GM10266 (cell line): ENCODE measurements around the gene MRC2.

Experiments
- DNase-seq: peaks from one replicate; pipeline ENCODE4 v3.0.0; 2012; ENCODE audit errors: extremely low spot score
- TF ChIP-seq, protein P1 (sequence below): IDR thresholded peaks from 2 replicates; pipeline ENCODE4 v1.5.1; 2012; ENCODE audit warnings: mild to moderate bottlenecking, low read depth; ENCODE audit not compliant: control insufficient read depth, insufficient read depth; ENCODE audit errors: missing control alignments

Gene MRC2

DNA sequence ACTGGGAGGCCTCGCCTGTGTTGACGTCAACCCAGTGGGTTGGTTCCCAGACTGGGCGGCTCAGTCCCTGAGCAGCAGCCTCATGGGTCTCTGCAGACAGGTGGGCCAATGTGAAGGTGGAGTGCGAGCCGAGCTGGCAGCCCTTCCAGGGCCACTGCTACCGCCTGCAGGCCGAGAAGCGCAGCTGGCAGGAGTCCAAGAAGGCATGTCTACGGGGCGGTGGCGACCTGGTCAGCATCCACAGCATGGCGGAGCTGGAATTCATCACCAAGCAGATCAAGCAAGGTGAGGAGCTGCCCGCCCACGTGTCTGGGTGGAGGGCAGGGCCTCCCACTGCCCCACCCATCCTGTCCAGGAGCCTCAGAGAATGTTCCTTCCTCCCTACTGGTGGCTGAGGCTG, 44.1 kb downstream of the MRC2 start:
- DNase-seq = no peak
- TF ChIP-seq, protein P1, sequence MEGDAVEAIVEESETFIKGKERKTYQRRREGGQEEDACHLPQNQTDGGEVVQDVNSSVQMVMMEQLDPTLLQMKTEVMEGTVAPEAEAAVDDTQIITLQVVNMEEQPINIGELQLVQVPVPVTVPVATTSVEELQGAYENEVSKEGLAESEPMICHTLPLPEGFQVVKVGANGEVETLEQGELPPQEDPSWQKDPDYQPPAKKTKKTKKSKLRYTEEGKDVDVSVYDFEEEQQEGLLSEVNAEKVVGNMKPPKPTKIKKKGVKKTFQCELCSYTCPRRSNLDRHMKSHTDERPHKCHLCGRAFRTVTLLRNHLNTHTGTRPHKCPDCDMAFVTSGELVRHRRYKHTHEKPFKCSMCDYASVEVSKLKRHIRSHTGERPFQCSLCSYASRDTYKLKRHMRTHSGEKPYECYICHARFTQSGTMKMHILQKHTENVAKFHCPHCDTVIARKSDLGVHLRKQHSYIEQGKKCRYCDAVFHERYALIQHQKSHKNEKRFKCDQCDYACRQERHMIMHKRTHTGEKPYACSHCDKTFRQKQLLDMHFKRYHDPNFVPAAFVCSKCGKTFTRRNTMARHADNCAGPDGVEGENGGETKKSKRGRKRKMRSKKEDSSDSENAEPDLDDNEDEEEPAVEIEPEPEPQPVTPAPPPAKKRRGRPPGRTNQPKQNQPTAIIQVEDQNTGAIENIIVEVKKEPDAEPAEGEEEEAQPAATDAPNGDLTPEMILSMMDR = no peak

DNA sequence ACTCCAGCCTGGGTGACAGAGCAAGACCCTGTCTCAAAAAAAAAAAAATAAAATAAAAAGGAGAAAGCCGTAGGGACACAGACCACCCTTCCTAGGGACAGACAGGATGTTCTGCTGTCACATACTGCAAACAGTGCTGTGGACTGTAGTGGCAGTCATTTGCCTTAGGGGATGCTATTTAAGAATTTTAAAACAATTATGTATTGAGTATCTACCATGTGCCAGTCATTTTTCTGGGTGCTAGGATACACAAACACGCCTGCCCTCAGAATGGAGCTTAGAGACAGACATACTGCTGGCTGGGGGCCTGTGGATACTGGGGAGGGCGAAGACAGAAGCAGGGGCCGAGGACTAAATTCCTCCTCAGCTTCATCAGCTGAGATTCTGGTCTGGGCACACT, 45.5 kb downstream of the MRC2 start:
- TF ChIP-seq, protein P1 = no peak

DNA sequence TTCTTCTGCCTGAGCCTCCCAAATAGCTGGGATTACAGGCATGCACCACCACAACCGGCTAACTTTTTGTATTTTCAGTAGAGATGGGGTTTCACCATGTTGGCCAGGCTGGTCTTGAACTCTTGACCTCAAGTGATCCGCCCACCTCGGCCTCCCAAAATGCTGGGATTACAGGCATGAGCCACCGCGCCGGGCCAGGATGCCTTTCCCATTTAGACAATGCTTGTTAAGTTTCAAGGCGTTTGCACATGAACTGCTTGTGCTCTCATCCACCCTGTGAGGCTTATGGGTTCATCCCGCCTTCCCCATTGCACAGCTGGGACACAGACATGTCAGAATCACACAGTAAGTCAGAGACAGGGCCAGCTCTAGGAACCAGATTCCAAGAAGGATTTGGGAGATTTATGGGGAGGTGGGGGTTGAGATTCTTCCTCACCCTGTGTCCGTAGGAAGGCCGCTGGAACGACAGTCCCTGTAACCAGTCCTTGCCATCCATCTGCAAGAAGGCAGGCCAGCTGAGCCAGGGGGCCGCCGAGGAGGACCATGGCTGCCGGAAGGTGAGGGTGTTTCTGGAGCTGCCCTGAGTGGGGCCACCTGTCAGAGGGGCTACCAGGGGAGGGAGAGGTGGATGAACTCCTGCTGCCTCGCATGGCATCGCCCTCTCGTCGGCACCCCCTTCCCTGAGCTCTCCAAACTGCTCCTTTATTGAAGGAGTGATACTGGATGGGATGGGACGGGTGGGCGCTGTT, 46.3 kb downstream of the MRC2 start:
- DNase-seq = no peak
- TF ChIP-seq, protein P1 = no peak

More for the DNA sequence above, 45.5 kb downstream of the MRC2 start:
- no peak for DNase-seq

DNA sequence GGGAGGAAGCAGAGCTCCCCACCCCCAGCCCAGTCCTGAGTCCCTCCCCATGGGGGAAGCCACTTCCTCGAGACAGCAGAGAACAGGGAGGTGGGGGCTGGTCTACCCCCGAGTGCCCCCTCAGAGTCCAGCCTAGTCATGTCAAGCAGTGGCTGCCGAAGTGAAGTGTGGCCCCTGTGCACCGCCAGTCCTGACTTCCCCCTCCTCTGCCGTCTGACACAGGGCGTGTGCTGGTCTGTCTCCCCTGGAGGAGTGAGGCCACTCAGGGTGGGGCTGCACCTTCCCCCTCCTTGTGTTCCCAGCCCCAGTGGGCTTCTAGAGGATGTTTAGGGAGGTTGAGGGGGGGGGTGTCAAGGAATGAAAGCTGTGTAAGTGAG, 46.9 kb downstream of the MRC2 start:
- TF ChIP-seq, protein P1 = no peak
- DNase-seq = no peak

DNA sequence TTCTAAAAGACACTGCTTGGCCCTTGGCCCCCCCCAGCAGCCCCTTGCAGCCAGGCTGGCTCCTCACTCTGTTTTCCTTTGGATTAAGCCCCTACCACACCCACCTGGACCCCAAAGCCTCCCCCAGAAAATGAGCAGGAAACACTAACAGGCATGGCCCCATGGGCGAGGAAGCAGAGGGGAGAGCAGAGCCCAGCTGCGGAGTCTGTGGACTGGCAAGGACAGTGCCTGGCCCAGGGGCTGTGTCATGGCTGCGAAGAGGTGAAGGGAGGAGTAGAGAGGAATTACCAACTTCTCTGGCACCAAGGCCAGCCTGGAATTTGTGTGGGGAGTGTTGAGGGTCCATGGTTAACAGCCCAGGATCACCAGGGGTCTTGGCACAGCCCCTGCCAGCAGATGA, 47.4 kb downstream of the MRC2 start:
- TF ChIP-seq, protein P1 = no peak
- no peak for DNase-seq

DNA sequence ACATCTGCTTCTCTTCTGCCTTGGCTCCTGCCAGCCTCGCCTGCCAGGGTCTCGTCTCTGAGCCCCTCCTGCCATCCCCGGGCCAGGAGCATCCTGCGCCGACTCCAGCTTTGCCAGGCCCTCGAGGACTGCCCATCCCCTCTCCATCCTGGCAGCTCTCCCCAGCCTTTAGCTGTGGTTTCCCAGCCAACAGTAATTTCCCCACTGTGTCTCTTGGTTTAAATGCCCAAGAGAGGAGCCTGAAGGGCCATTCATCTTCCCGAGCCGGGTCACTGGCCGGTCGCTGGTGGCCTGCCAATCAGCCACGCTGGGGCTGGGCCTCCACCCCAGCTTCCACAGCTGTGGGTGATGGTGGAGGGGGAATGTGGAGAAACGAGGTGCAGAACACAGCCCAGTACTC, 47.8 kb downstream of the MRC2 start:
- TF ChIP-seq, protein P1 = no peak
- DNase-seq = no peak

DNA sequence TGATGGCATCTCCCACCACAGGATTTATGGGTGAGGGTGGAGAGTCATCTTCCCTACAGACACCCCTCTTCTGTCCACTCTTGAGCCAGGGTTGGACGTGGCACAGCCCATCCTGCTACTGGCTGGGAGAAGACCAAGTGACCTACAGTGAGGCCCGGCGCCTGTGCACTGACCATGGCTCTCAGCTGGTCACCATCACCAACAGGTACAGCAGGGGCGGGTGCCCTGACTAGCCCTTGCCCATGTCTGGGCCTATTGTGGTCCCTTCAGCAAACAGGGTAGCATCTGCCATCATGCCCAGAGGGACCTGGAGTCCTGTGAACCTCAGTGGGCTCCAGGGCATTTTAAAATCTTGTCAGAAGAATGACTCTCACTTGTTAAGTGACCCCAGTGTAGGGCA, 48.2 kb downstream of the MRC2 start:
- no peak for DNase-seq
- TF ChIP-seq, protein P1 = no peak
